KMS-11 (cell line): Measurements from ENCODE around the gene TACC3.

Source experiments
- H2AFZ ChIP-seq: fragments of 200-600 bp; sonication (generic); 2 replicates; pipeline ENCODE4 v1.6.1; 2016; ENCODE audit warnings: antibody characterized with exemption, mixed run types, low read depth
- H3K27ac ChIP-seq: fragments of 200-600 bp; sonication (generic); 2 replicates; pipeline ENCODE4 v1.6.1; 2016; ENCODE audit warnings: mild to moderate bottlenecking, mixed run types
- H3K27me3 ChIP-seq: fragments of 200-600 bp; sonication (generic); 2 replicates; pipeline ENCODE4 v1.6.1; 2017; ENCODE audit warnings: mild to moderate bottlenecking, low read depth, mixed run types, moderate library complexity; ENCODE audit not compliant: insufficient read depth
- H3K36me3 ChIP-seq: fragments of 200-600 bp; sonication (generic); 2 replicates; pipeline ENCODE4 v1.6.1; 2017; ENCODE audit warnings: mild to moderate bottlenecking, mixed run types; ENCODE audit not compliant: insufficient read depth
- H3K4me1 ChIP-seq: fragments of 200-600 bp; sonication (generic); 2 replicates; pipeline ENCODE4 v1.6.1; 2016; ENCODE audit warnings: mild to moderate bottlenecking, low read depth, mixed run types; ENCODE audit not compliant: poor library complexity, severe bottlenecking
- H3K4me2 ChIP-seq: fragments of 200-600 bp; sonication (generic); 2 replicates; pipeline ENCODE4 v1.7.0; 2016; ENCODE audit warnings: mild to moderate bottlenecking, mixed run types
- H3K4me3 ChIP-seq: fragments of 200-600 bp; sonication (generic); IDR thresholded peaks from 2 replicates; pipeline ENCODE4 v1.6.1; 2017; ENCODE audit warnings: low read depth, low read length, mixed read lengths; ENCODE audit not compliant: insufficient read depth
- H3K79me2 ChIP-seq: fragments of 200-600 bp; sonication (generic); 2 replicates; pipeline ENCODE4 v1.6.1; 2016; ENCODE audit warnings: low read depth, mixed run types; ENCODE audit not compliant: insufficient read depth
- H3K9ac ChIP-seq: fragments of 200-600 bp; sonication (generic); 2 replicates; pipeline ENCODE4 v1.6.1; 2016; ENCODE audit warnings: mild to moderate bottlenecking, mixed run types
- H4K20me1 ChIP-seq: fragments of 200-600 bp; sonication (generic); 2 replicates; pipeline ENCODE4 v1.6.1; 2016; ENCODE audit warnings: mild to moderate bottlenecking, mixed run types; ENCODE audit not compliant: insufficient read depth
- TF ChIP-seq, protein P1 (sequence below): fragments of 200-600 bp; sonication (generic); conservative IDR thresholded peaks from 2 replicates; pipeline ENCODE4 v1.6.1; 2017; ENCODE audit warnings: low read depth, mild to moderate bottlenecking, antibody characterized with exemption, low read length, moderate library complexity, mixed read lengths

The TACC3 gene

DNA sequence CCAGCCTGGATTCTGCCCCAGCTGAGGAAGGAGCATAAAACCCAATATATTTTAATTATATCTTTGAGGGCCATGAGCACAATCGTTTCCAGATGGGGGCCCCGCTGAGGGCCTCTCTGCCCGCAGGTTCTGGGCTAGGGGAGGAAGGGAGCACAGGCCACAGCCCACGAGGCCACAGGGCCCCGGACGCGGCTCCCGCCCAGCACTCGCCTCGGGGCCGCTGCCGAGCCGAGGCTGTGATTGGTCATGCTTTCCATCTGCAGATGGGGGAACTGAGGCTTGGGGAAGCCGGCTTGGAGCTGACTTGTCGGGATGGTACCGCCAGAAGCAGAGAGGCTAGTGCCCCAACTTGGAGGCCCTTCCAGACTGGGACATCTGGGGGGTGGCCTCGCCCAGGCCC, 34.0 kb downstream of the TACC3 start:
- Histone ChIP-seq H3K4me3 (no peak overlapping the region), H4K20me1 (no peaks in the 10 kb centered on the region), H3K36me3 (no peaks in the 10 kb centered on the region), H3K9ac (no peak overlapping the region), H3K27ac (no peak overlapping the region), H3K27me3 (no peaks in the 10 kb centered on the region), H3K79me2 (no peaks in the 10 kb centered on the region), H3K4me1 (no peaks in the 10 kb centered on the region), H3K4me2 (no peak overlapping the region), H2AFZ (no peak overlapping the region)
- TF ChIP-seq, protein P1, sequence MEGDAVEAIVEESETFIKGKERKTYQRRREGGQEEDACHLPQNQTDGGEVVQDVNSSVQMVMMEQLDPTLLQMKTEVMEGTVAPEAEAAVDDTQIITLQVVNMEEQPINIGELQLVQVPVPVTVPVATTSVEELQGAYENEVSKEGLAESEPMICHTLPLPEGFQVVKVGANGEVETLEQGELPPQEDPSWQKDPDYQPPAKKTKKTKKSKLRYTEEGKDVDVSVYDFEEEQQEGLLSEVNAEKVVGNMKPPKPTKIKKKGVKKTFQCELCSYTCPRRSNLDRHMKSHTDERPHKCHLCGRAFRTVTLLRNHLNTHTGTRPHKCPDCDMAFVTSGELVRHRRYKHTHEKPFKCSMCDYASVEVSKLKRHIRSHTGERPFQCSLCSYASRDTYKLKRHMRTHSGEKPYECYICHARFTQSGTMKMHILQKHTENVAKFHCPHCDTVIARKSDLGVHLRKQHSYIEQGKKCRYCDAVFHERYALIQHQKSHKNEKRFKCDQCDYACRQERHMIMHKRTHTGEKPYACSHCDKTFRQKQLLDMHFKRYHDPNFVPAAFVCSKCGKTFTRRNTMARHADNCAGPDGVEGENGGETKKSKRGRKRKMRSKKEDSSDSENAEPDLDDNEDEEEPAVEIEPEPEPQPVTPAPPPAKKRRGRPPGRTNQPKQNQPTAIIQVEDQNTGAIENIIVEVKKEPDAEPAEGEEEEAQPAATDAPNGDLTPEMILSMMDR = no peak

DNA sequence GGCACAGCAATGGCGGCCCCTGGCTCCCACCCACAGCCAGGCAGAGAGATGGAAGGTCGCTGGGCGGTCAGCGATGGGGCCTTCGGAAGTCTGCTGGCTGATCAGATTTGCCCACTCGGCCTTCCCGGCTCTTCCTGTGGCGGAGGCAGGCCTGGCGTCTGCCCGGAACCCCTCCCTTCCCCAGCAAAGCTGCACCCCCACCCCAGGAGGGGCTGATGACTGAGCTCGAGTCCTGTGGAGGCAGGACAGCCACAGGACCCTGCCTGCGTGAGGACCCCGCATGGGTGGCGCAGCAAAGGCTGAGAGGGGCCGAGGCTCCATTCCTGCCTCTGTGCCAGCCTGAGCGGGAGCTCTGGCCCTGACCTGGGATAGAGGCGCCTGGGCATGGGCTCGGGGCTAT, 34.8 kb downstream of the TACC3 start:
- Histone ChIP-seq H2AFZ (no peak overlapping the region), H3K9ac (no peak overlapping the region), H3K4me3 (no peak overlapping the region), H3K79me2 (no peaks in the 10 kb centered on the region), H3K27ac (no peak overlapping the region), H3K4me2 (no peak overlapping the region), H3K36me3 (no peaks in the 10 kb centered on the region), H3K27me3 (no peaks in the 10 kb centered on the region), H4K20me1 (no peaks in the 10 kb centered on the region), H3K4me1 (no peaks in the 10 kb centered on the region)
- TF ChIP-seq, protein P1 = no peak

DNA sequence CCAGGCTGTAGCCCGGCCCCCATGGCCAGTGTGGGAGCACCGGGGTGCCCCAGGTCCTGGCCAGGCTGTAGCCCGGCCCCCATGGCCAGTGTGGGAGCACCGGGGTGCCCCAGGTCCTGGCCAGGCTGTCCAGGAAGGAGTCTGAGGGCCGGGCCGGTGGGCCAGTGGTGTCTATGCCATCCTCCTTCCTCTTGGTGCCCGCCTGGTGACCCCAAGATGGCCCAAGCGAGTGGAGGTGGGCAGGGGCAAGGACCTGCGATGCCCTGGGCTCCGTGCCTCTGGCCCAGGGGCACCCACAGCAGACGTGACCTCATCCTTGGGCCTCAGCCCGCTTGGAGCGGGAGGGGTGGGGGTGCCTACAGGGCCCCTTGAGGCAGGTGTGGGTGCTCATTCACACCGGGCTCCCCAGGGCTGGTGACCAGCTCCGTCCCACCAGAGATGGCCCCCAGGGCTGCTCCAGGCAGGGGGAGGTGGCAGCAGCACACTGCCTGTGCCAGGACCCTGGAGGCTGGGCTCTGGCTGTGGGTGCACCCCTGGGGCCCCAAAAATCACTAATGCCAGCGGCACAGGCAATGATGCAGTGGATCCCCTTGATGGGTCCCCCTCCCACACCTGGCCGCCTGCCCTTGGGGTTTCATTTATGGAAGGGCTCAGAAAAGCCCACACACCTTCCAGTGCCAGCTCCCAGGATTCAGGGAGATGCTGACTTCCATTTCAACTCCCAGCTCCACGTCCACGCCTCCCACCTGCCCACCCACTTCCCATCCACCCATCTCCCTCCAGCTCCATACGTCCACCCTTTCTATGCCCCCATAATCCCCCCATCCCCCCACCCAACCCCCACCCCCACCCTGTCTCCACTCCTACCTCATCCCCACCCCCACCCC, 35.8 kb downstream of the TACC3 start:
- H2AFZ ChIP-seq = no peak overlapping the region
- no peaks in the 10 kb centered on the region for H4K20me1 ChIP-seq
- H3K4me2 ChIP-seq = no peak overlapping the region
- H3K27ac ChIP-seq = no peak overlapping the region
- no peak overlapping the region for H3K4me3 ChIP-seq
- H3K4me1 ChIP-seq = no peaks in the 10 kb centered on the region
- no peak overlapping the region for H3K9ac ChIP-seq
- H3K27me3 ChIP-seq = no peaks in the 10 kb centered on the region
- TF ChIP-seq, protein P1 = no peak
- no peaks in the 10 kb centered on the region for H3K79me2 ChIP-seq
- H3K36me3 ChIP-seq = no peaks in the 10 kb centered on the region

DNA sequence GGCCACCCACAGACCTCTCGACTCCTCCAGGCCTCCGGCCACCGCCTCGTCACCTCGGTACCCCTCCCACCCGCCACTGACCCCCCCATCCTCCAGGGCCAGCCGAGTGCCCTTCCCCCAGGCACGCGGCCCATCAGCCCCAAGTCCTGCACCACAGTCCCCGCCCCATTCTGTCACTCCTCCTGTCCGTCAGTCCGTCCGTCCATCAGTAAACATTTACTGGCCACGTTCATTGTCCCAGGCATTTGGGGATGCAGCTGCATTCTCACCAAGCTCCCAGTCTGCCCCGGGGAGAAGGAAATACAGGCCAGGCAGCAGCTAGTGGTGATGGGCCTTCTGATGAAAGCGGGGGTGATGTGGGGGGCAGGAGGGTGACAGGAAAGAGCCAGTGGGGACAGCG, 36.5 kb downstream of the TACC3 start:
- no peak overlapping the region for H3K9ac ChIP-seq
- no peak overlapping the region for H3K4me3 ChIP-seq
- no peaks in the 10 kb centered on the region for H3K79me2 ChIP-seq
- TF ChIP-seq, protein P1 = no peak
- no peaks in the 10 kb centered on the region for H3K27me3 ChIP-seq
- no peak overlapping the region for H3K4me2 ChIP-seq
- no peak overlapping the region for H2AFZ ChIP-seq
- no peak overlapping the region for H3K27ac ChIP-seq
- H3K4me1 ChIP-seq = no peaks in the 10 kb centered on the region
- no peaks in the 10 kb centered on the region for H4K20me1 ChIP-seq
- H3K36me3 ChIP-seq = no peaks in the 10 kb centered on the region
